Panc1 (cell line): ENCODE measurements around the gene BECN2. TPM values are rescaled to one million over a fixed set of nuclear protein-coding genes. Genes with fewer than 3 reads are reported as not detected.

Experiments
- ATAC-seq: fragments of 200-7000 bp; cut with Tn5 transposase; 2 replicates; pipeline ENCODE4 v1.9.1; 2020; ENCODE audit warnings: mild to moderate bottlenecking, moderate library complexity
- BruUV-seq: library from RNA; stranded (reverse); fragments of 400-500 nt; replicated peaks from 2 replicates; lab custom pipeline; 2021; lab: Mats Ljungman, UMichigan
- CTCF ChIA-PET: fragments of 300-600 bp; sonication (Branson Sonifier 250); formaldehyde crosslinking; loops from one replicate; lab custom pipeline; 2022; ENCODE audit warnings: antibody characterized with exemption; lab: Charles Lee
- POLR2A ChIA-PET: fragments of 300-600 bp; sonication (Branson Sonifier 250); formaldehyde crosslinking; loops from one replicate; lab custom pipeline; 2022; ENCODE audit warnings: antibody characterized with exemption; lab: Charles Lee
- DNase-seq: peaks from one replicate; pipeline ENCODE4 v3.0.0-alpha.2; 2010; ENCODE audit warnings: low read depth, low spot score
- H3K27ac ChIP-seq: 2 replicates; pipeline ENCODE4 v1.5.1; 2011; ENCODE audit warnings: mild to moderate bottlenecking, low read length, inconsistent platforms
- H3K27me3 ChIP-seq: fragments of 200-500 bp; sonication (Bioruptor generic); 2 replicates; pipeline ENCODE4 v1.6.0; 2014; ENCODE audit warnings: low read length, inconsistent platforms; ENCODE audit not compliant: control insufficient read depth, insufficient read depth
- H3K36me3 ChIP-seq: fragments of 200-500 bp; sonication (Bioruptor generic); 2 replicates; pipeline ENCODE4 v1.5.1; 2014; ENCODE audit warnings: inconsistent platforms, mild to moderate bottlenecking, low read length, moderate library complexity; ENCODE audit not compliant: control insufficient read depth, insufficient read depth
- H3K4me1 ChIP-seq: 2 replicates; pipeline ENCODE4 v1.5.1; 2011; ENCODE audit warnings: inconsistent platforms, mild to moderate bottlenecking, low read length, moderate library complexity; ENCODE audit not compliant: control insufficient read depth, insufficient read depth
- H3K4me3 ChIP-seq, 2 experiments: 2 replicates each; pipeline ENCODE4 v1.5.1; 2011 to 2012; ENCODE audit warnings: low read depth in 2 of 2, low read length in 2 of 2, mild to moderate bottlenecking in 2 of 2, inconsistent platforms in 1 of 2, moderate library complexity in 1 of 2
- H3K9me3 ChIP-seq: fragments of 200-500 bp; sonication (Bioruptor generic); 2 replicates; pipeline ENCODE4 v1.5.1; 2014; ENCODE audit warnings: low read depth, mild to moderate bottlenecking, inconsistent platforms, low read length, moderate library complexity; ENCODE audit not compliant: control insufficient read depth, insufficient read depth
- POLR2AphosphoS5 ChIP-seq: IDR thresholded peaks from 2 replicates; pipeline ENCODE4 v1.6.1; 2012; ENCODE audit warnings: mild to moderate bottlenecking, low read depth, low read length, moderate library complexity
- SIN3A ChIP-seq: IDR thresholded peaks from 2 replicates; pipeline ENCODE4 v1.6.1; 2012; ENCODE audit warnings: low read depth, mild to moderate bottlenecking, low read length, moderate library complexity, borderline replicate concordance; ENCODE audit not compliant: insufficient read depth
- TCF7L2 ChIP-seq: IDR thresholded peaks from 2 replicates; pipeline ENCODE4 v1.6.1; 2011; ENCODE audit warnings: mild to moderate bottlenecking, low read depth, low read length, inconsistent platforms
- in situ Hi-C: cut with HindIII; loops from 2 replicates; pipeline ENCODE4 v1.10.0; 2016; ENCODE audit warnings: low sequenced_read_pairs, low pct_unique_long_range_greater_than_20kb
- intact Hi-C: fragments of 100-400 bp; cut with micrococcal nuclease; formaldehyde crosslinking; loops from one replicate; pipeline ENCODE4 v1.10.0; 2022; ENCODE audit not compliant: unreplicated experiment
- total RNA-seq: library from RNA; stranded (reverse); gene quantifications from one replicate; pipeline ENCODE4 v1.2.1, GENCODE V29; 2021; ENCODE audit not compliant: unreplicated experiment
- TF ChIP-seq, protein P1 (sequence below), 2 experiments: IDR thresholded peaks; 2 replicates each; pipeline ENCODE4 v1.6.1; 2011 to 2012; ENCODE audit warnings: low read depth in 2 of 2, control low read depth in 1 of 2, low read length in 1 of 2, mild to moderate bottlenecking in 1 of 2, moderate library complexity in 1 of 2; ENCODE audit not compliant: insufficient read depth in 1 of 2
- TF ChIP-seq, protein P2 (sequence below): fragments of 450-650 bp; IDR thresholded peaks from 2 replicates; pipeline ENCODE4 v1.5.1; 2017; ENCODE audit warnings: mild to moderate bottlenecking

BECN2 gene
- total RNA-seq, 1 experiment from 2014 or later, result not detected

DNA sequence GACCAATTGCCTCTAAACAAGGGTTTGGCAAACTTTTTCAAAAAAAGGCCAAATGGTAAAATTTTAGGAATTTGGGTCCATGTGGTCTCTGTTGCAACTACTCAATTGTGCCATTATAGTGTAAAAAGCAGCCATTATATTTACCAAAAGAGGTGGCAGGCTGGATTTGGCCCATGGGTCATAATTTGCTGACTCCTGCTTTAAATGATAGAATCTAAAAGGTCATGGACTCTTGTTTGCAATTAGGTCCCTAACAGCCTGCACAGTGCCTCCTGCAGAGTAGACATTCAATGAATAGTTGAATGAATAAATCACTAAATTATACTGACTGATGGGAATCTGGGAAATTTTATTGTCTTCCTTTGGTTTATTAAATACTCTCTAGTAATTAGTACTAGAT is 6.2 kb downstream of the BECN2 start:
- Histone ChIP-seq H3K4me3 (no peak overlapping the region), H3K27ac (no peak overlapping the region), H3K36me3 (no peaks in the 10 kb centered on the region), H3K9me3 (no peaks in the 10 kb centered on the region), H3K4me1 (no peaks in the 10 kb centered on the region), H3K27me3 (no peaks in the 10 kb centered on the region)
- in situ Hi-C loops, result no loop called here
- no peak for DNase-seq
- TF ChIP-seq, protein P1, sequence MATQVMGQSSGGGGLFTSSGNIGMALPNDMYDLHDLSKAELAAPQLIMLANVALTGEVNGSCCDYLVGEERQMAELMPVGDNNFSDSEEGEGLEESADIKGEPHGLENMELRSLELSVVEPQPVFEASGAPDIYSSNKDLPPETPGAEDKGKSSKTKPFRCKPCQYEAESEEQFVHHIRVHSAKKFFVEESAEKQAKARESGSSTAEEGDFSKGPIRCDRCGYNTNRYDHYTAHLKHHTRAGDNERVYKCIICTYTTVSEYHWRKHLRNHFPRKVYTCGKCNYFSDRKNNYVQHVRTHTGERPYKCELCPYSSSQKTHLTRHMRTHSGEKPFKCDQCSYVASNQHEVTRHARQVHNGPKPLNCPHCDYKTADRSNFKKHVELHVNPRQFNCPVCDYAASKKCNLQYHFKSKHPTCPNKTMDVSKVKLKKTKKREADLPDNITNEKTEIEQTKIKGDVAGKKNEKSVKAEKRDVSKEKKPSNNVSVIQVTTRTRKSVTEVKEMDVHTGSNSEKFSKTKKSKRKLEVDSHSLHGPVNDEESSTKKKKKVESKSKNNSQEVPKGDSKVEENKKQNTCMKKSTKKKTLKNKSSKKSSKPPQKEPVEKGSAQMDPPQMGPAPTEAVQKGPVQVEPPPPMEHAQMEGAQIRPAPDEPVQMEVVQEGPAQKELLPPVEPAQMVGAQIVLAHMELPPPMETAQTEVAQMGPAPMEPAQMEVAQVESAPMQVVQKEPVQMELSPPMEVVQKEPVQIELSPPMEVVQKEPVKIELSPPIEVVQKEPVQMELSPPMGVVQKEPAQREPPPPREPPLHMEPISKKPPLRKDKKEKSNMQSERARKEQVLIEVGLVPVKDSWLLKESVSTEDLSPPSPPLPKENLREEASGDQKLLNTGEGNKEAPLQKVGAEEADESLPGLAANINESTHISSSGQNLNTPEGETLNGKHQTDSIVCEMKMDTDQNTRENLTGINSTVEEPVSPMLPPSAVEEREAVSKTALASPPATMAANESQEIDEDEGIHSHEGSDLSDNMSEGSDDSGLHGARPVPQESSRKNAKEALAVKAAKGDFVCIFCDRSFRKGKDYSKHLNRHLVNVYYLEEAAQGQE (IDR thresholded peaks at IDR 0.05; ENCODE audit: insufficient read depth in 1 of 2, low read depth in 2 of 2, low read length in 1 of 2), result no peak
- TF ChIP-seq POLR2AphosphoS5, result no peak
- no peak for TF ChIP-seq TCF7L2
- POLR2A ChIA-PET, result no interaction called here
- CTCF ChIA-PET, result no interaction called here
- no peak for ATAC-seq
- BruUV-seq, result no TSS peak
- intact Hi-C loops, result no loop called here

DNA sequence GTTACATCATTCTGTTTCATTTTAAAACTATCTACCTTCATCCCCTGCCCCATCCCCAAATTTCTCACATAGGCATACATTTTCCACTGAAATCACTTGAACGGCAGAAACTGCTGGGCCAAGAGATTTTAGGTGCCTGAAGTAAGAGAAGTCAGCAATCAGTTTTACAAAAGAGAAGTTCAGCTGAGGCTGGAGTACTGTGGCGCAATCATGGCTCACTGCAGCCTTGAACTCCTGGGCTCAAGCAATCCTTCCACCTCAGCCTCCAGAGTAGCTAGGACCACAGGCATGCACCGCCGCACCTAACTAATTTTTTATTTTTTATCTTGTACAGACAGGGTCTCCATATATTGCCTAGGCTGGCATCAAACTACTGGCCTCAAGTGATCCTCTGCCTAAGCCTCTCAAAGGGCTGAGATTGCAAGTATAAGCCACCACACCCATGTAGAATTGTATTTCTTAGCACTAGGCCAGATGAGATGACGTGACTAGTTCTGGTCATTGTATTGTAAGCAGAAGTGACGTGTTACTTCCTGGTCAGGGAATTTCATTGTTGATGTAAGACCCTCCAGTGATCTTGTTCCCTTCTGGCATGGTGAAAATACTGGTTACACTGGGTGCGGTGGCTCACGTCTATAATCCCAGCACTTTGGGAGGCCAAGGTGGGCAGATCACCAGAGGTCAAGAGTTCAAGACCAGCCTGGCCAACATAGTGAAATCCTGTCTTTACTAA is 7.1 kb downstream of the BECN2 start:
- ChIA-PET CTCF (no interaction called here), POLR2A (no interaction called here)
- Histone ChIP-seq H3K36me3 (no peaks in the 10 kb centered on the region), H3K4me3 (no peak overlapping the region), H3K4me1 (no peaks in the 10 kb centered on the region), H3K9me3 (no peaks in the 10 kb centered on the region), H3K27ac (no peak overlapping the region), H3K27me3 (no peaks in the 10 kb centered on the region)
- in situ Hi-C loops, result no loop called here
- TF ChIP-seq, protein P2, sequence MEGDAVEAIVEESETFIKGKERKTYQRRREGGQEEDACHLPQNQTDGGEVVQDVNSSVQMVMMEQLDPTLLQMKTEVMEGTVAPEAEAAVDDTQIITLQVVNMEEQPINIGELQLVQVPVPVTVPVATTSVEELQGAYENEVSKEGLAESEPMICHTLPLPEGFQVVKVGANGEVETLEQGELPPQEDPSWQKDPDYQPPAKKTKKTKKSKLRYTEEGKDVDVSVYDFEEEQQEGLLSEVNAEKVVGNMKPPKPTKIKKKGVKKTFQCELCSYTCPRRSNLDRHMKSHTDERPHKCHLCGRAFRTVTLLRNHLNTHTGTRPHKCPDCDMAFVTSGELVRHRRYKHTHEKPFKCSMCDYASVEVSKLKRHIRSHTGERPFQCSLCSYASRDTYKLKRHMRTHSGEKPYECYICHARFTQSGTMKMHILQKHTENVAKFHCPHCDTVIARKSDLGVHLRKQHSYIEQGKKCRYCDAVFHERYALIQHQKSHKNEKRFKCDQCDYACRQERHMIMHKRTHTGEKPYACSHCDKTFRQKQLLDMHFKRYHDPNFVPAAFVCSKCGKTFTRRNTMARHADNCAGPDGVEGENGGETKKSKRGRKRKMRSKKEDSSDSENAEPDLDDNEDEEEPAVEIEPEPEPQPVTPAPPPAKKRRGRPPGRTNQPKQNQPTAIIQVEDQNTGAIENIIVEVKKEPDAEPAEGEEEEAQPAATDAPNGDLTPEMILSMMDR, result no peak
- TF ChIP-seq TCF7L2 (no peak), POLR2AphosphoS5 (no peak), SIN3A (no peak)
- TF ChIP-seq, protein P1 (IDR thresholded peaks at IDR 0.05; ENCODE audit: insufficient read depth in 1 of 2, low read depth in 2 of 2, low read length in 1 of 2), result no peak
- intact Hi-C loops, result no loop called here
- no TSS peak for BruUV-seq
- ATAC-seq (no peak), DNase-seq (no peak)
